Activated naive CD8-positive, alpha-beta T cell treated with anti-CD3 and anti-CD28 coated beads, Interleukin-2, amount 10 ng/mL, durations not matched to agents 7 days and 5 days (primary cell): Measurements from ENCODE around the gene RAB36. TPM values are rescaled to one million over a fixed set of nuclear protein-coding genes. Genes with fewer than 3 reads are reported as not detected.

Experiments used
- ATAC-seq: fragments of 150-1000 bp; cut with Tn5 transposase; one replicate; pipeline ENCODE4 v1.10.0; 2021; ENCODE audit warnings: low read depth, moderate library complexity
- POLR2A ChIA-PET: fragments of 350-600 bp; sonication (Branson Sonifier 250); formaldehyde crosslinking; loops from one replicate; lab custom pipeline; 2021; ENCODE audit warnings: antibody characterized with exemption; lab: Charles Lee
- DNase-seq: peaks from one replicate; pipeline ENCODE4 v3.0.0; 2021
- H3K27ac Mint-ChIP-seq: one replicate; pipeline ENCODE4 v1.8.0; 2022; ENCODE audit warnings: mild to moderate bottlenecking, mixed read lengths
- H3K27me3 Mint-ChIP-seq: one replicate; pipeline ENCODE4 v1.8.0; 2022; ENCODE audit warnings: mild to moderate bottlenecking, moderate library complexity, mixed read lengths
- H3K36me3 Mint-ChIP-seq: one replicate; pipeline ENCODE4 v1.8.0; 2021; ENCODE audit warnings: mild to moderate bottlenecking, mixed read lengths
- H3K4me1 Mint-ChIP-seq: one replicate; pipeline ENCODE4 v1.8.0; 2021; ENCODE audit warnings: mixed read lengths
- H3K4me3 Mint-ChIP-seq: one replicate; pipeline ENCODE4 v1.8.0; 2022; ENCODE audit warnings: mild to moderate bottlenecking, moderate library complexity, mixed read lengths
- H3K9me3 Mint-ChIP-seq: one replicate; pipeline ENCODE4 v1.8.0; 2021; ENCODE audit warnings: mixed read lengths
- total RNA-seq, 2 experiments: library from RNA; stranded (reverse); gene quantifications; one replicate each; pipeline ENCODE4 v1.2.3, GENCODE V29; 2021

Gene RAB36
- total RNA-seq, 2 experiments from 2014 or later: 0.68 to 1.3 TPM

- Mint-ChIP-seq H3K9me3 (no peaks in the 10 kb centered on the region), H3K4me3 (no peak overlapping the region), H3K4me1 (no peaks in the 10 kb centered on the region), H3K27ac (no peak overlapping the region), H3K27me3 (no peaks in the 10 kb centered on the region), H3K36me3 (no peaks in the 10 kb centered on the region)
- POLR2A ChIA-PET: no interaction called here
- DNase-seq (no peak), ATAC-seq (no peak)
These were observed 40.9 kb upstream of the RAB36 start for GRCh38 chr22:23104187-23104971.

DNA sequence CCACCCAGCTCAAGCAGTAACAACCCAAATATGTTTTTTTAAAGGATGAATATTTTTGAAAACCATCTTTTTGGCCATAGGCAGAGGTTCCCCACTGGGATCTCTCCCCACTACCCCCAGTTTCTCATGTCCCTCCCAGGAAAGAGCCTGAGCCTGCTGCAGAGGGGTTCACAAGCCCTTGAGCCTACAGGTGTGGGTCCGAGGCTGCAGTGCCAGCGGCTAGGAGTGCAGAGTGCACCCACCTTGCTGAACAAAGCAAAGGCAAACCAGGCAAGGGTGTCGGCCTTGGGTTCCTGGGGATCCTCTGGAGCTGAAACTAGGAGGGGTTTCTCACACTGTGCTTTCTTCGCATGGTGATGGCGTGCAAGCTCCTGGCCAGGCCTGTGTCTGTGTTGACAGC lies 40.0 kb upstream of the RAB36 start:
- no peak overlapping the region for H3K27ac Mint-ChIP-seq
- ATAC-seq (no peak), DNase-seq (no peak)
- H3K4me3 Mint-ChIP-seq: no peak overlapping the region
- no peaks in the 10 kb centered on the region for H3K4me1 Mint-ChIP-seq
- POLR2A ChIA-PET: no interaction called here
- H3K9me3 Mint-ChIP-seq: no peaks in the 10 kb centered on the region
- H3K36me3 Mint-ChIP-seq: no peaks in the 10 kb centered on the region
- H3K27me3 Mint-ChIP-seq: no peaks in the 10 kb centered on the region

DNA sequence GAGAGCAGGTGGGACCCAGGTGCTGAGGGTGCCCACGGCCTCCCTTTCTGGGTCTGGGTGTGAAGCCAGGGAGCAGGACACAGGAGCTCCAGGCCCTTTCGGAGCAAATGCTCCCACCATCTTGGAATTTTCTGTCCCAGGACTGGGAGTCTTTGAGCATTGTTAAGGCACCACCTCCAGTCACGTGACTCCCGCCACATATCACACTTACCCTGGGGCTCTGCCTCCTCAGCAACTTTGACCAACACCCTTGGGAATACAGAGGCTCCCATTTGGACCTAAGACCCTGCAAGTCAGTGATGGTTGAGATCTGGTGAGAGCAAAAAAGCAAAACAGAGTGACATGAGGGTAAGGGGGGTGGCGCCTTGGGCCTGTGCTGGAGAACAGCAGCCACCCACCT lies 39.4 kb upstream of the RAB36 start:
- Mint-ChIP-seq H3K36me3 (no peaks in the 10 kb centered on the region), H3K4me3 (no peak overlapping the region), H3K4me1 (no peaks in the 10 kb centered on the region), H3K9me3 (no peaks in the 10 kb centered on the region), H3K27me3 (no peaks in the 10 kb centered on the region), H3K27ac (no peak overlapping the region)
- POLR2A ChIA-PET: no interaction called here
- DNase-seq (no peak), ATAC-seq (no peak)

- ATAC-seq (no peak), DNase-seq (no peak)
- no peaks in the 10 kb centered on the region for H3K4me1 Mint-ChIP-seq
- POLR2A ChIA-PET: no interaction called here
- no peaks in the 10 kb centered on the region for H3K36me3 Mint-ChIP-seq
- H3K27me3 Mint-ChIP-seq: no peaks in the 10 kb centered on the region
- no peak overlapping the region for H3K27ac Mint-ChIP-seq
- H3K9me3 Mint-ChIP-seq: no peaks in the 10 kb centered on the region
- H3K4me3 Mint-ChIP-seq: no peak overlapping the region
These were observed 38.9 kb upstream of the RAB36 start for GRCh38 chr22:23106344-23106743.

- no peak for ATAC-seq
- Mint-ChIP-seq H3K4me1 (no peaks in the 10 kb centered on the region), H3K9me3 (no peaks in the 10 kb centered on the region), H3K36me3 (no peaks in the 10 kb centered on the region), H3K27me3 (no peaks in the 10 kb centered on the region), H3K27ac (no peak overlapping the region), H3K4me3 (no peak overlapping the region)
- POLR2A ChIA-PET: no interaction called here
- no peak for DNase-seq
These were observed 38.3 kb upstream of the RAB36 start for GRCh38 chr22:23106906-23107367.

DNA sequence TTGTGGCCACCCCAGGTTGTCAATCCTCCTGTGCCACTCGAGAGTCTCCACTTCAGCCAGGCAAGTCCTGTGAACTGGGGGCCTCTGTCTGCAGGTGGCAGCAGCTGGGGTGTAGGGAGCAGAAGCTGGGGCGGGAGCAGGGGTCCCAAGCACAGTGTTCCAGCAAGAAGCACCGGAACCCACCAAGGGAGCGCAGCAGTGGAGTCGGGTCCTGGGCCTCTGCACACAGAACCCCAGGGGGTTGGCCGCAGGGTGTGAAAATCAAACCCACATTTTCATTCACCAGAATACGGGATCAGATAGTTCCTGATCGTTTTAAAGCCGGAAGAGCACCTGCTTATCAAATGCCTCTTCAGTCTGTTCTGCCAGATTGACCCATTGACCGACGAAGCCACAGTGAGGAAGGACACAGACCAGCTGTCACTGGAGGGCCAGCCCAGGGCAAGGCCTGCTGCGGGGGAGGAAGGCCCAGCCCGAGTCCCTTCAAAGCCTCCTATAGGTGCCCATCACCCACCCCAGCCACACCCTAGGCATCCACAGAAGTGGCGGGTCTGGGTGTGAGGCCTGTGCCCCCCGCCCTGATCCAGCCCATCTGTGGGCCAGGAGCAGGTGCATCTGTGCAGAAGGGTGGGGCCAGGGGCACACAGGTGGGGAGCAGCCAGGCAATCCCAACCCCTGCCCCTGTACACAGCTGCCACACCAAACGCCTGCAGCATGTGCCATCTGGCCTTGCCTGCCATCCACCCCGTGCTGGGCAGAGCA lies 37.6 kb upstream of the RAB36 start:
- Mint-ChIP-seq H3K27ac (no peak overlapping the region), H3K36me3 (no peaks in the 10 kb centered on the region), H3K4me3 (no peak overlapping the region), H3K27me3 (no peaks in the 10 kb centered on the region), H3K4me1 (no peaks in the 10 kb centered on the region), H3K9me3 (no peaks in the 10 kb centered on the region)
- POLR2A ChIA-PET: no interaction called here
- no peak for ATAC-seq
- DNase-seq: no peak

DNA sequence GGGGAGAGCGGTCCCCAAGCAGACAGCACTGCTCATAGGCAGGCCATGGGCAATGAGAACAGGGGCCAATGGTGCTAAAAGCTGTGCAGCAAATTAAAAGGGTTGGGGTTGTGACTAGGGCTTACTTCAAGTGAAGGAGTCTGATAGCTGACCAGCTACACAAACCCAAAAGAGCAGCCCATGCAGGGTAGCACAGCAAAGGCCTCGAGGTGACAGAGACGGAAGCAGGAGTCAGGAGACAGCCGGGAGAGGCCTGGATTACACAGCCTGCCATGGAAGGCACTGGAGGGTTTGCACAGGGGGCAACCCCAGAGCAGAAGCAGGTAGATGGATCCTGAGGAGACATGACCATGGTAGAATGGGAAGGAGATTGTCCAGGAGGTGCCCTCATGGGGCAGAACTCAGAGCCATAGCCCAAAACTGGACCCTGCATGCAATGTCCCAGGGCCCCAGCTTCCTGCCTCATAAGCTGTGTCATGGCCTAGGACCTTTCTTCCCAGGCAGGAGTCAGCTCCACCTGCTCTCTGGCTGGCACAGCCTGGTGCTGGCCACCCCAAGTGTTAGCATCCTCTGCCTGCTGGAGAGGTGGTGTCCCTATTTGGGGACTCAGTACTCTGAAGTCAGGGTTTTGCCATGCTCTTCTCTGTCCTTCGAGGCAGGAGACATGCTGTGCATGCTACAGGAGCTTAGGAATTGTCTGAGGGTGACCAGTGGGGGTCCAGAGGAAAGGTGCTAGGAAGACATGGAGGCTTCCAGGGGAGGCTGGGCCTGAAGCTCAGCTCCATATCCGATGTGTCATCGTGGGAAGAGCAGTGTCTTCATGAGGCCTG lies 36.8 kb upstream of the RAB36 start:
- no peak overlapping the region for H3K27ac Mint-ChIP-seq
- POLR2A ChIA-PET: interaction anchor here (0.8 kb wide), 1 partner anchor 11 kb away, joined by 3 read pairs; no protein-coding TSS in a partner anchor
- H3K4me3 Mint-ChIP-seq: no peak overlapping the region

DNA sequence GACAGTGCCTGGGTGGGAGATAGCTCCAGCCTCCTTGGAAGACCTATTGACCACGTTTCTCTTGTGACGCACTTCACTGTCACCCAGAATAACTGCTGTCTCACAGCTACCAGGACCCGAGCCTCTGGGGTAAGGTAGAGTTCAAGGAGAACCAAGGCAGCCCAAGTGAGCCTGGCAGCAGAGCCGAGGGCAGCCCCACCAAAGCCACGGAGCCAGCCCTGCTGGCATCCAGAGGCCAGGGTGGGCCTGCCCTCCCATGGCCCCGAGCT lies 36.3 kb upstream of the RAB36 start:
- no peaks in the 10 kb centered on the region for H3K4me1 Mint-ChIP-seq
- no peak overlapping the region for H3K4me3 Mint-ChIP-seq
- H3K27ac Mint-ChIP-seq: no peak overlapping the region
- no peaks in the 10 kb centered on the region for H3K36me3 Mint-ChIP-seq
- ATAC-seq (no peak), DNase-seq (no peak)
- no peaks in the 10 kb centered on the region for H3K27me3 Mint-ChIP-seq
- no peaks in the 10 kb centered on the region for H3K9me3 Mint-ChIP-seq
- POLR2A ChIA-PET: interaction anchor here (0.8 kb wide), 1 partner anchor 11 kb away, joined by 3 read pairs; no protein-coding TSS in a partner anchor

More for the DNA sequence above, 36.8 kb upstream of the RAB36 start:
- ATAC-seq (no peak), DNase-seq (no peak)
- H3K36me3 Mint-ChIP-seq: no peaks in the 10 kb centered on the region
- H3K9me3 Mint-ChIP-seq: no peaks in the 10 kb centered on the region
- H3K4me1 Mint-ChIP-seq: no peaks in the 10 kb centered on the region
- no peaks in the 10 kb centered on the region for H3K27me3 Mint-ChIP-seq

DNA sequence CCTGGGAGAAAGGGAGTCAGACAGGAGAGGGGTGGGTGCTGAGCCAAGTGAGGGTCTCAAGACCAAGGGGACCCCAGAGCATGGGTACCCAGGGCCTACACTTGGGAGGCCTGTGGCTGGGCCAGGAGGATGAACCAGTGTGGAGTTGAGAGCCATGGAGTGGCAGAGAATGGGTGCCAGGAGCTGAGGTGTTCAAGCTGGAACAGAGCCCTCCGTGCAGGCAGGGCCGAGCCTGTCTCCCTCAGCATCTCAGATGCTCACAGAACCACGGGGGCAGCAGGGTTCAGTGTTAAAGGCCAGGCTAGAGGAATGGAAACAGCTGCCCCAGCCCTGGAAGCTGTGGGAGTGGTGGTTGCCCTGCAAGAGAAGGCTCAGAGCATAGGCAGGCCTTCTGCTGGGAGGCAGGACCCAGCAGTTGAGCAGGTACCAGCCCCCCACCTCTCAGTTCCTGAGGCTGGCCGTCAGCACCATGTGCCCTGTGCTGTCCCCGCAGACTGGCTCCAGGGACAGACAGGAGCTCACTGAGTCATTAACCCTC lies 35.8 kb upstream of the RAB36 start:
- Mint-ChIP-seq H3K9me3 (no peaks in the 10 kb centered on the region), H3K4me3 (no peak overlapping the region), H3K36me3 (no peaks in the 10 kb centered on the region), H3K4me1 (no peaks in the 10 kb centered on the region), H3K27me3 (no peaks in the 10 kb centered on the region), H3K27ac (no peak overlapping the region)
- POLR2A ChIA-PET: no interaction called here
- DNase-seq (no peak), ATAC-seq (no peak)

- no peak for DNase-seq
- Mint-ChIP-seq H3K4me3 (no peak overlapping the region), H3K27ac (no peak overlapping the region), H3K4me1 (no peaks in the 10 kb centered on the region), H3K27me3 (no peaks in the 10 kb centered on the region), H3K9me3 (no peaks in the 10 kb centered on the region), H3K36me3 (no peaks in the 10 kb centered on the region)
- POLR2A ChIA-PET: no interaction called here
- ATAC-seq: no peak
These were observed 34.9 kb upstream of the RAB36 start for GRCh38 chr22:23110190-23110921.

DNA sequence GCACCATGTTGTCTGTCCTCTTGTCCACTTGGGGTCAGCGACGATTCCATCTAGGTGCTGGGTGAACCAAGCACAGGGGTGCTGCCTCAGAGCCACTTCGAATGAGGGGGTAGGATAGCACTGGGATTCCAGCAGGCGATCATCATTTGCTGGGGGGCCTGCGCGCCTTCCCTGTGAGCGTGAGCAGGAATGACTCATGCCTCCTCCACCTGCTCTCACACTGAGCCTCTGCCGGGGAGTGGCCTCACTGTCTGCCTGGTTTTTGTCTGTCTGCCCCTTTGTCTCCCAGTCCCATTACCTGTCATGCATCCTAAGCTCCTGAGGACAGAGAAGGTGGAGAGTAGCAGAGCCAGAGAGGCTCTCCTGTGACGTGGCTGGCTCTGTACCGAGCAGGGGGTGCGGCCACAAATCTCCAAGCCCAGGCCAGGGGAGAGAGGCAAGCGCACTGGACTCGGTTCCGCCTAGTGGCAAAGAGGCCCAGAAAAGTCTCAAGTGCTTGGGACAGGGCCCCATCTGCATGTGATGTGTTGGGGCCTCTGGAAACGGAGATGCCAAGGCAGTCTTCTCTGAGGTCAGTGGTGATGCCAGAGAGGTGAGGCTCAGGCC lies 34.3 kb upstream of the RAB36 start:
- DNase-seq: no peak
- no peak for ATAC-seq
- Mint-ChIP-seq H3K4me1 (no peaks in the 10 kb centered on the region), H3K27me3 (no peaks in the 10 kb centered on the region), H3K36me3 (no peaks in the 10 kb centered on the region), H3K4me3 (no peak overlapping the region), H3K27ac (no peak overlapping the region), H3K9me3 (no peaks in the 10 kb centered on the region)
- POLR2A ChIA-PET: no interaction called here

DNA sequence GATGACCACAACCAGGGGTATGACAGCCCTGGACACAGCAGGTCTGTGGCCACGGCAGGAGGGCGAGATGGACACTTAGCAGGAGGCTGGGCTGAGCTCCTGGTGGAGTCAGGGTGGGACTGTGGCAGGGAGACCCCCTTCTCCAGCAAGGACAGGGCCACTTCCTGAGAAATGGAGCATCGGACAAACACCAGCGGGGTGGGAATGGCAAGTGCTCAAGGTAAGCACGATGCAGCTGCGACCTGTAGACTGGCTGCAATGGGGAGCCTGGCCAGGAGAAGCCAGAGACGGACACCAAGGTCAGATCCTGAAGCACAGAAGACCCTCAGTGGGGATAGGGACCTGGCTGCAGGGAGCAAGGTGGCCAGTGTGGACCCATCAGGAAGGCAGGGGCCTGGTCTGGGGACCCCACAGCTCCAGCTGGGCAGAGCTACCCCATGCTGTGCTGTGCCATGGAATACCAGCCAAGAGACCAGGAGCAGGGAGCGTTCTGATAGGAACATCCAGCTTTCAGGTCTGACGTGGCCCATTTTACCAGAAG lies 32.7 kb upstream of the RAB36 start:
- Mint-ChIP-seq H3K36me3 (no peaks in the 10 kb centered on the region), H3K9me3 (no peaks in the 10 kb centered on the region), H3K4me3 (no peak overlapping the region), H3K27me3 (no peaks in the 10 kb centered on the region), H3K27ac (no peak overlapping the region), H3K4me1 (no peaks in the 10 kb centered on the region)
- DNase-seq: no peak
- POLR2A ChIA-PET: no interaction called here
- no peak for ATAC-seq
